Natural killer cell (primary cell): Measurements from ENCODE around the gene RAMP1. TPM values are rescaled to one million over a fixed set of nuclear protein-coding genes. Genes with fewer than 3 reads are reported as not detected.
"Not testable (repeated sequence)": the region's sequence is repeated elsewhere in the genome, so short reads cannot be mapped to it uniquely, and the experiment has no call there.

Experiments
- ATAC-seq, 3 donors: fragments of 150-1000 bp in 2 of 3; fragments of 200-7000 bp in 1 of 3; cut with Tn5 transposase; 1 replicate in 1 of 3; 2 replicates in 2 of 3; pipeline ENCODE4 v1.10.0; 2021; ENCODE audit warnings: mild to moderate bottlenecking in 2 of 3, moderate library complexity in 2 of 3
- DNase-seq, 2 donors: peaks; one replicate each; pipeline versions ENCODE4 v3.0.0 to v3.0.0-alpha.2; 2013 to 2021; ENCODE audit warnings: mixed read lengths in 1 of 2
- H3K27ac ChIP-seq: one replicate; pipeline ENCODE4 v1.5.1; 2013; ENCODE audit warnings: mild to moderate bottlenecking, low read length
- H3K27me3 ChIP-seq: one replicate; pipeline ENCODE4 v1.6.1; 2013; ENCODE audit warnings: low read length; ENCODE audit not compliant: control insufficient read depth, insufficient read depth
- H3K36me3 ChIP-seq: one replicate; pipeline ENCODE4 v1.6.1; 2013; ENCODE audit warnings: low read length; ENCODE audit not compliant: control insufficient read depth, insufficient read depth
- H3K4me1 ChIP-seq: one replicate; pipeline ENCODE4 v1.6.1; 2013; ENCODE audit warnings: low read length; ENCODE audit not compliant: control insufficient read depth, insufficient read depth
- H3K4me3 ChIP-seq: one replicate; pipeline ENCODE4 v1.5.1; 2013; ENCODE audit warnings: low read length
- H3K9me3 ChIP-seq: one replicate; pipeline ENCODE4 v1.6.1; 2013; ENCODE audit warnings: low read length; ENCODE audit not compliant: control insufficient read depth, insufficient read depth
- H3K27ac Mint-ChIP-seq, 2 donors: one replicate each; pipeline ENCODE4 v1.8.0; 2022; ENCODE audit warnings: mild to moderate bottlenecking in 2 of 2, mixed read lengths in 2 of 2, moderate library complexity in 1 of 2
- H3K27me3 Mint-ChIP-seq, 2 donors: one replicate each; pipeline ENCODE4 v1.8.0; 2022; ENCODE audit warnings: low read depth in 2 of 2, mixed read lengths in 2 of 2
- H3K36me3 Mint-ChIP-seq: one replicate; pipeline ENCODE4 v1.8.0; 2022; ENCODE audit warnings: mixed read lengths
- H3K4me1 Mint-ChIP-seq, 2 donors: one replicate each; pipeline ENCODE4 v1.8.0; 2022; ENCODE audit warnings: mixed read lengths in 2 of 2
- H3K4me3 Mint-ChIP-seq: one replicate; pipeline ENCODE4 v1.8.0; 2022; ENCODE audit warnings: mild to moderate bottlenecking, moderate library complexity, mixed read lengths
- H3K9me3 Mint-ChIP-seq, 2 donors: one replicate each; pipeline ENCODE4 v1.8.0; 2022; ENCODE audit warnings: mixed read lengths in 2 of 2
- CTCF ChIP-seq: fragments of 200-600 bp; IDR thresholded peaks from one replicate; pipeline ENCODE4 v1.8.0; 2022; ENCODE audit warnings: antibody characterized with exemption
- WGBS: methylation state at CpG from one replicate; pipeline ENCODE4 v1.1.7; 2013; ENCODE audit warnings: missing lambda C conversion rate; ENCODE audit not compliant: insufficient coverage; 5-methylcytosine and 5-hydroxymethylcytosine counted together
- intact Hi-C: fragments of 100-400 bp; cut with micrococcal nuclease; formaldehyde crosslinking; loops from one replicate; pipeline ENCODE4 v1.14.2; 2022
- total RNA-seq, 4 donors: library from RNA; stranded (reverse); fragments of 120-200 nt in 1 of 4; gene quantifications; one replicate each; pipeline versions ENCODE4 v1.2.3 to v1.2.4, GENCODE V29; 2013 to 2022

Gene RAMP1
- total RNA-seq, 3 donors from 2014 or later (not counting 1 experiment from before 2014, with no cell fraction given) = 3.9 to 11.0 (median 4.9) TPM

GRCh38 chr2:237946423-237946822 is 87.0 kb downstream of the RAMP1 start:
- H3K4me1 Mint-ChIP-seq = peaks cover 62 to 63% of the 10 kb centered on the region in 2 donors
- Histone ChIP-seq H3K4me3 (no peak overlapping the region), H3K9me3 (peaks cover 14% of the 10 kb centered on the region), H3K36me3 (no peaks in the 10 kb centered on the region), H3K27ac (no peak overlapping the region), H3K4me1 (peaks cover 54% of the 10 kb centered on the region), H3K27me3 (no peaks in the 10 kb centered on the region)
- no peak for ATAC-seq
- WGBS = 47% methylated on average over 1 of the region's 1 CpG
- peak overlapping the region; percentile 76 for H3K4me3 Mint-ChIP-seq
- H3K9me3 Mint-ChIP-seq = peaks cover 2 to 10% of the 10 kb centered on the region in 2 donors
- no peak for TF ChIP-seq CTCF
- peak overlapping the region; percentile 92 to 93 for H3K27ac Mint-ChIP-seq
- H3K27me3 Mint-ChIP-seq = peaks cover 0 to 2% of the 10 kb centered on the region in 2 donors
- intact Hi-C loops = no loop called here
- no peaks in the 10 kb centered on the region for H3K36me3 Mint-ChIP-seq
- no peak for DNase-seq

GRCh38 chr2:237951354-237951753 is 91.9 kb downstream of the RAMP1 start:
- H3K36me3 Mint-ChIP-seq, DNase-seq, H3K9me3 ChIP-seq, intact Hi-C loops, H3K27ac ChIP-seq, H3K27me3 ChIP-seq, H3K27ac Mint-ChIP-seq, H3K36me3 ChIP-seq, ATAC-seq, H3K9me3 Mint-ChIP-seq, H3K27me3 Mint-ChIP-seq, H3K4me3 Mint-ChIP-seq, H3K4me3 ChIP-seq: not testable (repeated sequence)
- H3K4me1 Mint-ChIP-seq = peaks cover 15 to 18% of the 10 kb centered on the region in 2 donors
- 89% methylated on average over 4 of the region's 4 CpGs for WGBS
- H3K4me1 ChIP-seq = peaks cover 16% of the 10 kb centered on the region

GRCh38 chr2:237951878-237952277 is 92.5 kb downstream of the RAMP1 start:
- DNase-seq (no peak), ATAC-seq (no peak)
- no peak overlapping the region for H3K27ac Mint-ChIP-seq
- intact Hi-C loops = no loop called here
- peaks cover 0 to 4% of the 10 kb centered on the region in 2 donors for H3K9me3 Mint-ChIP-seq
- H3K36me3 Mint-ChIP-seq = no peaks in the 10 kb centered on the region
- Histone ChIP-seq H3K27ac (no peak overlapping the region), H3K27me3 (peaks cover 3% of the 10 kb centered on the region), H3K4me1 (peaks cover 17% of the 10 kb centered on the region), H3K4me3 (no peak overlapping the region), H3K36me3 (no peaks in the 10 kb centered on the region), H3K9me3 (no peaks in the 10 kb centered on the region)
- peaks cover 0 to 11% of the 10 kb centered on the region in 2 donors for H3K27me3 Mint-ChIP-seq
- peaks cover 10 to 14% of the 10 kb centered on the region in 2 donors for H3K4me1 Mint-ChIP-seq
- H3K4me3 Mint-ChIP-seq = no peak overlapping the region
- WGBS = 96% methylated on average over 2 of the region's 3 CpGs
- no peak for TF ChIP-seq CTCF

GRCh38 chr2:237952851-237953250 is 93.4 kb downstream of the RAMP1 start:
- Mint-ChIP-seq H3K4me3 (no peak overlapping the region), H3K4me1 (peaks cover 7 to 10% of the 10 kb centered on the region in 2 donors), H3K36me3 (no peaks in the 10 kb centered on the region), H3K27me3 (peaks cover 0 to 17% of the 10 kb centered on the region in 2 donors), H3K9me3 (no peaks in the 10 kb centered on the region), H3K27ac (no peak overlapping the region)
- DNase-seq = no peak
- no peak for TF ChIP-seq CTCF
- no peak for ATAC-seq
- Histone ChIP-seq H3K4me1 (peaks cover 14% of the 10 kb centered on the region), H3K36me3 (no peaks in the 10 kb centered on the region), H3K27me3 (peaks cover 3% of the 10 kb centered on the region), H3K9me3 (no peaks in the 10 kb centered on the region), H3K4me3 (no peak overlapping the region), H3K27ac (no peak overlapping the region)
- intact Hi-C loops = no loop called here
- 93% methylated on average over 2 of the region's 2 CpGs for WGBS
